GM13976 (cell line): ENCODE measurements around the gene BRINP3.

Experiments used
- DNase-seq: peaks from one replicate; pipeline ENCODE4 v3.0.0; 2012; ENCODE audit warnings: low spot score
- in situ Hi-C: fragments of 300-500 bp; cut with MboI; formaldehyde crosslinking; loops from one replicate; pipeline ENCODE4 v1.12.0; 2022; ENCODE audit warnings: low sequenced_read_pairs, mixed read lengths, inconsistent platforms; ENCODE audit not compliant: unreplicated experiment
- TF ChIP-seq, protein P1 (sequence below): IDR thresholded peaks from 2 replicates; pipeline ENCODE4 v1.5.1; 2012; ENCODE audit warnings: borderline replicate concordance, mild to moderate bottlenecking; ENCODE audit not compliant: insufficient read depth; ENCODE audit errors: extremely low read depth, missing control alignments, control extremely low read depth

The BRINP3 gene

DNA sequence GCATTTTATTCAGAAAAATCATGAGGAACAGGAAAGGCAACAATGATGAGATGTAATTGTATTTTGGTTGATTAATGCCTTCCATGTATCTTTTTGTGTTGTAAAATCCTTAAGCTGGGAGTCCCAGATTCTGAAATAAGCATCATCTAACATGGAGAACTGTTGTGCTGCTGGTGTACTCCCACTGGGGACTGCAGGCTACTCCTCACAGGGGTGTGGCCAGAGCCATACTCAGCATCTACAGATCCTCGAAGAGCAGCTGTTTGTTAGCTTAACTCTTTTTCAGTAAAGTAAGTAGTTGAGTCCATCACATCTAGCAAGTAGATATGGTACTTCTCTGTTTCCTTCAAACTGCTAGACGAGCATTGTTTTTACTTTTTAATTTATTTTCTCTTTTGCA lies 358.0 kb downstream of the BRINP3 start:
- TF ChIP-seq, protein P1, sequence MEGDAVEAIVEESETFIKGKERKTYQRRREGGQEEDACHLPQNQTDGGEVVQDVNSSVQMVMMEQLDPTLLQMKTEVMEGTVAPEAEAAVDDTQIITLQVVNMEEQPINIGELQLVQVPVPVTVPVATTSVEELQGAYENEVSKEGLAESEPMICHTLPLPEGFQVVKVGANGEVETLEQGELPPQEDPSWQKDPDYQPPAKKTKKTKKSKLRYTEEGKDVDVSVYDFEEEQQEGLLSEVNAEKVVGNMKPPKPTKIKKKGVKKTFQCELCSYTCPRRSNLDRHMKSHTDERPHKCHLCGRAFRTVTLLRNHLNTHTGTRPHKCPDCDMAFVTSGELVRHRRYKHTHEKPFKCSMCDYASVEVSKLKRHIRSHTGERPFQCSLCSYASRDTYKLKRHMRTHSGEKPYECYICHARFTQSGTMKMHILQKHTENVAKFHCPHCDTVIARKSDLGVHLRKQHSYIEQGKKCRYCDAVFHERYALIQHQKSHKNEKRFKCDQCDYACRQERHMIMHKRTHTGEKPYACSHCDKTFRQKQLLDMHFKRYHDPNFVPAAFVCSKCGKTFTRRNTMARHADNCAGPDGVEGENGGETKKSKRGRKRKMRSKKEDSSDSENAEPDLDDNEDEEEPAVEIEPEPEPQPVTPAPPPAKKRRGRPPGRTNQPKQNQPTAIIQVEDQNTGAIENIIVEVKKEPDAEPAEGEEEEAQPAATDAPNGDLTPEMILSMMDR: no peak
- in situ Hi-C loops: no loop called here

DNA sequence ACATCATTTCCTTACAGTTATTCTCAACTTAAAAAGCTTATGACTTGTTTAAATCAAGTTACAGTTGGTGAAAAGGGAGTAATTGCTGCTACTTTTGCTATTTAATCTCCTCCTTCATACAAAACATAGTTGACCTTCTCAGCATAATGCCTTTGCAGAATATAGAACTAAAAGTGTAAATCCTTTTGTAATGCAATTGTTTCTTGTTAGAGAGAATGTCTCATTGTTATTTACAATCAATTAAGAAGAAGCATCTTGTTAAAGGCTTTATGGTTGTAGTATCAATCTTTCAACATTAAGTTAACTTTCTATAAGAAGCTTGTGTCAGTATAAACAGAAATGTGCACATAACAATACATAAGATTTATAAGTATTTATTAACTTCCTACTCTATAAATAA lies 360.7 kb downstream of the BRINP3 start:
- in situ Hi-C loops: no loop called here
- TF ChIP-seq, protein P1: no peak
- DNase-seq: no peak

More for the DNA sequence above, 358.0 kb downstream of the BRINP3 start:
- DNase-seq: no peak

DNA sequence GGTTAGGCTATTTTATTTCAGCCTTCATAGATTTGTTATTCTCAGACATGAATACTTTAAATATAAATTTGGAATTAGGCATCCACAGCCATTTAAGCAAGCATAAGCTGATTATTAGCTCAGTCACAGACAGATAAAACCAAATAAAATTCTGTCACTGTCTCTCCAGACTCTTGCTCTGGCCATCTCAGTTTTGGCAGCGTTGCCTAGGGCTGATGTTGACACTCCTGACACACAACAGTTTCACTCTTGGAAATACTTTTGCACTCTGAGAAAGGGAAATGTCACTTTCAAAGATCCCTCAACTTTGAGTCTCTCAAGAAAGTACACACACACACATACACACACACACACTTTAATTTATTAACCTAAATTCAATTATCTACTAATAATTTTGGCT lies 372.7 kb downstream of the BRINP3 start:
- TF ChIP-seq, protein P1: no peak
- in situ Hi-C loops: no loop called here
- no peak for DNase-seq

DNA sequence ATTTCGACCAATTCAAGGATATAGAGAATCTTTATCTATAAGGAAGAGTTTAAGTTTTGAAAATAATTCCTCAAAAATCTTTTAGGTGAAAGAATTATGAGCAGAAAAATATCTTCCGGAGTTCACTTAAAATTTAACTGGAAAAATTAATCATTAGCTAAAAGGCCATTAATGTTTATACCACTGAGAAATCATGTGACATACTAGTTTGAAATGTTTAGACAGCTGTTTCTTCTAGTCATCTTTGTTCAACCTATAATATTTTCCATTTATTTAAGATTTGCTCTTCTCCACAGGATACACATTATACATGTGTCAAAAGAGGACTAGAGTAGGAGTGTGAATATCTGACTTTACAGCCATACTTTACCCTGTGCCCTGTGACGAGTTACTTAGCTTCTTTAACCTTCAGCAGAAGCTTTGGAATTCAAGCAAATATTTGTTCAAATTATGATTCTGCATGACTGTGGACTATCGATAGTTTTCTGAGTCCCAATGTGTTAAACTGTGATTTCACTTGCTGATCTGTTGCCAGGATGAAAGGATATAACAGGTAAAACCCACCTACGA lies 374.8 kb downstream of the BRINP3 start:
- in situ Hi-C loops: no loop called here
- TF ChIP-seq, protein P1: no peak
- DNase-seq: no peak

DNA sequence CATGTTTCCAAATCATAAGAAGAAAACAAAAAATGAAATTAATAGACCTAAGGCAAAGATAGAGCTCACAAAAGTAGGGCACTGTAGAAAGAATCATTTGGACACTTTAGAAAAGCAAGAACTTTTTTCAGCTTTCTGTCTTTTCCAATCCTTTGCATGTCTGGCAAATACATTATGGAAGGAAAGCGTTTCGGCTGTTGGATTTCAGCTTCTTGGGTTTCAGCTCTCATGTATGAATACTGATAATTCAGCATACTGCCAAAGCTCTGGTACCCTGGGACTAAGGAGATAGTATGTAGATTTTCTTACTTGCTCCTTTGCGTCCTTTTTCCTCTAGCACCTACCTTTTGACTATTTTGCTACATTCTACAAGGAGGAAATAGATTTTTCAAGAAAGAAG lies 375.9 kb downstream of the BRINP3 start:
- TF ChIP-seq, protein P1: no peak
- no peak for DNase-seq
- in situ Hi-C loops: no loop called here

DNA sequence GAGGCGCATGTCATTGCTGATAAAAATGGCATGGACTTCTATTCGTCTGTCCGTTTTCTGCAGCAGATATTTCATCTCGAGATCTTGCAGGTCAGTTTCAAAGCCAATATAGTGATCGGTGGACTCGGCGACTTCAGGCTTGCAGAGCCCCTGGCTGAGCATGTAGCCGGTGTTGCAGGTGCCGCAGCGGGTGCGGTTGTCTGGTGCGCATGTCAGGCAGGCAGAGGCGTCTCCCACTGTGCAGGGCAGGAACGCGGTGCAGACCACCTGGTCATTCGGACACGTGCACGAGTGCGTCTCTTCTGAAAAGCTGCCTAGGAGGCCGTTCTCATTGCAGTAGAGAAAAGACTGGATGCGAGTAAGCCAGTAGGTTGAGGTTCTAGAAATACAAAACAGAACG lies 378.9 kb downstream of the BRINP3 start:
- in situ Hi-C loops: no loop called here
- TF ChIP-seq, protein P1: no peak
- DNase-seq: no peak
